Loucy (cell line): ENCODE data around the gene ATP8B2.

ENCODE experiments used
- CTCF ChIP-seq: fragments of 200-600 bp; sonication (generic); conservative IDR thresholded peaks from 2 replicates; pipeline ENCODE4 v1.5.1; 2014; ENCODE audit warnings: mild to moderate bottlenecking, antibody characterized with exemption, low read length
- EZH2phosphoT487 ChIP-seq: fragments of 200-600 bp; IDR thresholded peaks from 2 replicates; pipeline ENCODE4 v1.6.1; 2018; ENCODE audit warnings: antibody characterized with exemption, mild to moderate bottlenecking, moderate library complexity, borderline replicate concordance

- TF ChIP-seq CTCF (no peak), EZH2phosphoT487 (no peak)
Measured at GRCh38 chr1:154400381-154400801, 75.1 kb downstream of the ATP8B2 start.
